Left kidney (tissue), 2 donors: ENCODE data around the gene ALG8. TPM values are rescaled to one million over a fixed set of nuclear protein-coding genes. Genes with fewer than 3 reads are reported as not detected.
"Not testable (repeated sequence)": the region's sequence is repeated elsewhere in the genome, so short reads cannot be mapped to it uniquely, and the experiment has no call there.

Experiments used
- DNase-seq: peaks from one replicate; pipeline ENCODE4 v3.0.0-alpha.2; 2013
- polyA plus RNA-seq: library from polyadenylated mRNA; unstranded; fragments of 120-200 nt; gene quantifications from one replicate; pipeline ENCODE4 v1.2.1, GENCODE V29; 2013; ENCODE audit not compliant: insufficient read length

Gene ALG8
- polyA plus RNA-seq, 1 donor, result 67.8 TPM

DNA sequence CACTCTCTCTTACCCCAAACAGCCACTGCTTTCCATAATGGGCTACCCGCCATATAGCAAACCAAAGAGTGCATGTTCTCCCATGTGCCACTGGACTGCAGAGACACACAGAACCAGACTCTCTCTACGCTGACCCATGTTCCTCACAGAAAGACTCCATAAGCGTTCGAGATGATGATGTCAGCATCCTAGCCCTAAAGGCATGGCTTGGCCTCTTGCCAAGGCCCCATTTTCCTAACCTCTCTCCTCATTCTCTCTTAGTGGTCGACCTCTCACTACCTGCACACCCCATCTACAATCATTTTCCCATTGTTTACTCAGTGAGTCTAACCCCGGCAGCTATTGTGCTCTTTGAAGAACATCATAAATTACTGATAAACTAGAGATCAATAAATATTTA, 64.7 kb downstream of the ALG8 start:
- no peak for DNase-seq

- DNase-seq, result no peak
These were observed 67.0 kb downstream of the ALG8 start for GRCh38 chr11:78072455-78072854.

GRCh38 chr11:78071717-78072116, 67.7 kb downstream of the ALG8 start:
- DNase-seq, result no peak

DNA sequence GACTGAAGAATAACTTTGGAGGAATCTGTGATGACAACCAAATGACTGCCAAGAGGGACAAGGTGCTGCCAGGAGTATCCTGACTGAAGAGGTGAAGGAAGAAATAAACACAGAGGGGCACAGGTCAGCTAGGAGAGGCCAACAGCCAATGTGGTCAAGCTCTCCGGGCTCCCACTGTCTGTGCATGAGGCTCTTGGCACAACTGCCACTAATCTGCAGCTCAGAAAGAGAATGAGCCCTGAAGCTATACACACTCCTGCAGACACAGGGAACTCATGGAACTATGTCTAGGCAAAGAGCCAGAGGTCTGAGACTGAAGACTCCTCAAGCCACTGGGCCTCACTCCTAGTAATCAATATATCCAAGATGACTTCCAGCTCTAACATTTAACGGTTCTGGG, 68.8 kb downstream of the ALG8 start:
- DNase-seq, result no peak

DNA sequence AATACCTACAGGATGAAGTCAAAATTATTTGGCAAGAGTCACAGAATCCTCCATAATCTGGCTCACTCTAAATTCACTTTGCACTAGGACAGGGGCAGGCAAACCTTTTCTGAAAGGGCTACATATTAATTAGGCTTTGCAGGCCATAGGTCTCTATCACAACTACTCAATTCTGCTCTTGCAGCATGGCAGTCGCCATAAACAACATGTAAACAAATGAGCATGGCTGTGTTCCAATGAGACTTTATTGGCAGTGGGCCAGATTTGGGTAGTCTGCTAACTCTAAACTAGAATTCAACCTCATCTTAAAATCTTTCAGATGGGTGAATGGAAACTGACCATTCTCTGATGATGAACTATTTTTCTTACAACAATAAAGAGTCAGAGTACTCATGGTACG, 70.0 kb downstream of the ALG8 start:
- DNase-seq, result no peak

- DNase-seq, result no peak
These were observed 71.7 kb downstream of the ALG8 start for GRCh38 chr11:78067704-78068103.

- DNase-seq, result no peak
These were observed 73.0 kb downstream of the ALG8 start for GRCh38 chr11:78066471-78066870.

DNA sequence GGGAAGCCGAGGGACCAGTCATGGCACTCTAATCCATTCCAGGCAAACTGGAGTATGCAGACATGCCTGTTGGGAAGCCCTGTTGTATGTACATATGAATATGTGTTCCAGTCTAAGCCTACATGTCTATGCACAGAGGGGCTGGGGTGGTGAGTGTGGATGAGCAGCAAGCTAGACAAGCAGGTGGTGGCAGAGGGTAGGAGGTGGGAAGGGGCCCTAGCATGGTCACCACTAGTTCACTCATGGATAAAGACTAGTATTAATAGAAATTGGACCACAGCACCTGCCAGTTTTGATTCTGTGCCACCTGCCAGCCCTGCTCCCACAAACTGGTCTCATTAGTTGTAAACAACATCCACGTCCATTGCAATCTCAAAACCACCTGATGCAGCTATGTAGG, 74.2 kb downstream of the ALG8 start:
- DNase-seq, result no peak

DNA sequence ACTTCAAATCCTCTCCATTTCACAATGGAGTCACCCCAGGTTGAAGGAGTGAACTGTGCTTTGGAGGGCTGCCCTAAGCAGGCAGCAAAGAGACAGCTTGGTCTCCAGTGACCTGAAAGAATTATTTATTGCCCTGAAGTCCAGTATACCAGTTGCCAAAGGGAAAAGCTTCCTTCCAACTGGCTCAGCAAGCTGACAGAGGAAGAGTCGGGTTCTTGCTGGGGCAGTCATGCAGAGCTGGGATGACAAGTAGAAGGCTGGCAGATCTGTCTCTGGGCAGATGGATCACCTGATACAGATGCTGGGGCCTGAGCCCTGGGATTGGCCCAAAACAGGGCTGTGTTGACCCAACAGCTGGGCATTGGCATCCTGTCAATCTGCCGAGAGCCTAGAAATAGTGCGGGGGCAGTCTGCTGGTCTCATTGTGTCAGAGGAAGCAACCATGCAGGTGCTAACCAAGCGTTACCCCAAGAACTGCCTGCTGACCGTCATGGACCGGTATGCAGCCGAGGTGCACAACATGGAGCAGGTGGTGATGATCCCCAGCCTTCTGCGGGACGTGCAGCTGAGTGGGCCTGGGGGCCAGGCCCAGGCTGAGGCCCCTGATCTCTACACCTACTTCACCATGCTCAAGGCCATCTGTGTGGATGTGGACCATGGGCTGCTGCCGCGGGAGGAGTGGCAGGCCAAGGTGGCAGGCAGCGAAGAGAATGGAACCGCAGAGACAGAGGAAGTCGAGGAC, 75.8 kb downstream of the ALG8 start, which contains the start of gene THRSP:
Gene THRSP, plus strand, starts transcription at position 422 of the 742 bp plus-strand sequence. Its CDS starts 21 bp downstream, at position 443.
- no peak for DNase-seq

DNA sequence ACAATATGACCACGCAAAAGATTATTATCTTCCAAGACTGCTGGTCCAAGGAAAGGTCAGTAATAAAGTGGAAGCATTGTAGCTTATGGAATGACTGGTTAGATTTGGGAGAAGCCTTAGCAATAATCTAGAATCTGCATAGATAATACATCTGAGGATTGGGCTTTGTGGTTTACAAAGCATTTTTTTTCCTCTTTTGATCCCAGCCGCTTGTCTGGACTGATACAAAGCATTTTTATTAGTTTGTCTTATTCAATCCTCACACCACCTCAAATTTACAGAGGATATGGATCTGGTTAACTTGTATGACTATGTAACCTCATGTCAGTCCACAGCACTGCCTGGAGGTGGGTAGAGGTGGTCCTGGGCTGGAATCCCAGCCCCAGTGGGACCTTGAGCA, 76.8 kb downstream of the ALG8 start:
- DNase-seq, result no peak

DNA sequence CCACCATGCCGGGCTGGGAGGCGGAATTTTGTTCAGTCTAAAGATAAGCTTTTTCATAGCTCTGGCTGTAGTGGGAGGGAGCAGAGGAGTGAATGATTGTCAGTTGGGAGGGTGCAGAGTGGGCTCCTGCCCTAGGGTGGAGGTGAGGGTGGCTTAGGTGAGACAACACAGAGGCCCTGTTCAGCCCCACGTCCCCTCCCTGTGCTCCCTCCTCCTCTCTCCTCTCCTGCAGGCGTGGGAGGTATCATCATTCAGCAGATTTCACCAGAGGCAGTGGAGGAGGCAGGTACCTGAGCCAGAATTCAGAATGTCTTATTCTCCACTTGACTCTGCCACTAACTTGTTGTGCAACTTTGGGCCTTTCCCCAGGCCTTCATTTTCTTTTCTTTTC, 77.5 kb downstream of the ALG8 start:
- no peak for DNase-seq

GRCh38 chr11:78061088-78061920, 78.1 kb downstream of the ALG8 start:
- no peak for DNase-seq

GRCh38 chr11:78060533-78060932, 78.9 kb downstream of the ALG8 start:
- no peak for DNase-seq

- not testable (repeated sequence) for DNase-seq
These were observed 79.6 kb downstream of the ALG8 start for GRCh38 chr11:78059749-78060328.

DNA sequence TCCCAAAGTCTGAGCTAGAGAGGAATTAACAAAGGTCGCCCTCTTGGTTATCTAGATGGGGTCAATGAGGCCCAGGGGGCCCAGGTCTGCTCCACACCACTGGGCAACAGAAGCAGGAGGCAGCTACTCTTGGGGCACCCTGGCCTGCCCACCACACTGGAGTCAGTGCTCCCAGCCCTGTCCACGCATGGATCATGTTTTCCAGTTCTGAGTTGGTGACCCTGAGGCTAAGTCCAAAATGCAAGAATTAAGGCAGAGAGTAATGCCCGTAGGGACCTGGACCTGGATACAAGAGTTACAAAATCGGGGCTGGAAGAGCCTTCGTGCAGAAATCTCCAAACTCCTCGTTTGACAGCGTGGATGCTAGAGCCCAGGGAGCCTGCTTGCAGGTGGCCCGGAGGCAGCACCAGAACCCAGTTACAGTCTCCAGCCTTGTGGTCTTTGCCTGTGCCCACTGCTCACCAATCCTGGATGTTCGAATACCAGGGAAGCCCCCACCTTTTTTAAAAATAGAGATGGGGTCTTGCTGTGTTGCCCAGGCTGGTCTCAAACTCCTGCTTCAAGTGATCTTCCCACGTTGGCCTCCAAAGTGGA, 81.9 kb downstream of the ALG8 start:
- DNase-seq, result no peak

- DNase-seq, result no peak
These were observed 83.3 kb downstream of the ALG8 start for GRCh38 chr11:78056093-78056492.

- no peak for DNase-seq
These were observed 84.5 kb downstream of the ALG8 start for GRCh38 chr11:78054971-78055370.

DNA sequence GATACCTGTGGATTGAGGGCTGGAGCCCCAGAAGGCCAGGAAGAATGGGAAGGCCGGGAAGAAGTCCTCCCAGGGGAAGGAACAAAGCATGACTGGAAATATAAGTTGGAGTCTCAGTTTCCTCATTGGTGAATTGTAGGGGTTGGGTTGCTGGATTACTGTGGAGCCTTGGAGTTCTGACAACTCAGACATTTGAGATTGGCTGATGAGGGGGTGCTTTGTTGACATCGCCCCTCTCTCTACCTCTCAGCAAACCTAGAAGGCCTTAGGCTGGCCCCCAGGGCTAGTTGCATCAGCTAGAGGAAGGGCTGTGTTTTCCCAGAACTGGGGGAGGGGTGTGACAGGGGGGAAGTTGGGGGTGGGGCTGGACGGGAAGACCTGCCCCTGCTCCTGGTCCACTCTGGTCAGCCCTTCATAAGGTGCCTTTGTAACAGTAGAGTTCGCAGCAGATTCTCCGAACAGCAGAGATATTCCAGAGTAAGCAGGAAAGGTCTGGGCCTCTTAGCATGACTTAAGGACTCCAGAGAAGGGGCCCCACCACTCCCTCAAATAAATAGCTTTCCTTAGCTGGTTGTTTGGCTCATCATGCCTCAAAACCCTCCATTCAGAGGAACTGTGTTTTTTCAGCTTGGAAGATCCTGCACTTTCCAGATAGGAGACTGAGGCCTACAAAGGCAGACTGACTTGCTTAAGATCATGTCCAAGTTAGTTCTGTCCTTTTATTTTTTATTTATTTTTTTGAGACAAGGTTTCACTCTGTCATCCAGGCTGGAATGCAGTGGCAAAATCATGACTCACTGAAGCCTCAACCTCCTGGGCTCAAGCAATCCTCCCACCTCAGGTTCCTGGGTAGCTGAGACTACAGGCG, 88.2 kb downstream of the ALG8 start:
- DNase-seq, result no peak
